Medulla oblongata (tissue), 1 donor: ENCODE measurements around the gene SLC27A2.
"Not testable (repeated sequence)": the region's sequence is repeated elsewhere in the genome, so short reads cannot be mapped to it uniquely, and the experiment has no call there.

ENCODE experiments used
- DNase-seq: peaks from one replicate; pipeline ENCODE4 v3.0.0-alpha.2; 2015; ENCODE audit errors: extremely low spot score

Gene SLC27A2

DNA sequence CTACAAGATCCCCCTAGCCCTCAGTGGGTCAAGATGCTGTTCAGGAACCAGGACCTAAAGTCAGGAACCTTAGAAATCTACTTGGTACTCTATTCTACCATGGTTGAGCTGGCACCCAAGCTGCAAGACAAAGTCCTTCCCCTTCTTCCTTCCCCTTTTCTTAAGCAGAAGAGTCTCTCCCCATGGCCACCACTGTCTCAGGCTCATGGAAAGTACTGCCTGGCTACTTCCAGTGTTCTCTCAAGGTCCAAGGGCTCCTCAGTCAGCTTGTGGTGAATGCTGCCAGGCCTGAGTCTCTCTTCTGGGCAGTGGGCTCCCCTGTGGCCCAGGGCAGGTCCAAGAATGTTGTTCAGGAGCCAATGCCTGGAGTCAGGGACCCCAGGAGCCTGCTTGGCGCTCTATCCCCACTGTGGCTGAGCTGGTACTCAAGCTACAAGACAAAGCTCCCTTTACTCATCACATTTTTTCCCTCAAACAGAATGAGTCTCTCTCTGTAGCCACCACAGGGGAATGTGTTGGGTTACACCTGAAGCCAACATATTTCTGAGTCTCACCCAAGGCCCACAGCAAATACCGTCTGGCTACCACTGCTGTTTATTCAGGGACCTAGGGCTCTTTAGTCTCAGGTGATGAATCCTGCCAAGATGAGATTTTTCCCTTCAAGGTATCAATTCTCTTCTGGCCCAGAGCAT lies 18.1 kb upstream of the SLC27A2 start:
- DNase-seq: no peak

DNA sequence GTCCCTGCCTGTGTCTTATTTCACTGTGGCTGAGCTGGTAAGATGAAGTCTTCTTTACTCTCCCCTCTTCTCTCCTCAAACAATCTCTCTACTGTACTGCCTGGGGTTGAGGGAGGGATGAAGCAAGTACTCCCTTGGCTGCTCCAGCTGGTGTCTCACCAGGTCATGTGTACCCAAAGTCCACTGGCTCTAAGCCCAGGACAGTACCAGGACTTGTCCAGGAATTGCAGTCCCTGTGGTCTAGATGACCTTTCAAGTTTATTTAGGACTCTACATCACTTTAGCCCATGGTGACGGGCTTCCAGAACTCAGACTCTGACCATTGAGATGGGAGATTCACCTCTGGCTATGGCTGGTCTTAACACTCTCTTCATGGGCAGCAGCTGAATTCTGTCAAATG lies 17.5 kb upstream of the SLC27A2 start:
- no peak for DNase-seq

DNA sequence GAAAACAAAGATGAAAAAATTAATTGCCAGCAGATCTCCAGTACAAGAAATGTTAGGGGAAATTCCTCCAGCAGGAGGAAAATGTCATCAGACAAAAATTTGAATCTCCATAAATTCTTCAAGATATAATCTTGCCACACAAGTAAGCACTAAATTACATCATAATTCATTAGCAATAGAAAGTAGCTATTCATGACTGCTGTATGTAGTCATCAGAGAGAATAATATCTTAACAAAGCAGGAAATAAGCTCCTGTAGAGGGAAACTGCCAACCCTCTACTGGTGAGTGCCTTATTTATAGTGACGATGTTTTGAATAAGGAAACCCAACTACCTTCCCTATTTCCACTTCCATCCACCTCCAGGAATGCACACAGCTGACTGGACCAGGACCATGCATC lies 15.8 kb upstream of the SLC27A2 start:
- no peak for DNase-seq

DNA sequence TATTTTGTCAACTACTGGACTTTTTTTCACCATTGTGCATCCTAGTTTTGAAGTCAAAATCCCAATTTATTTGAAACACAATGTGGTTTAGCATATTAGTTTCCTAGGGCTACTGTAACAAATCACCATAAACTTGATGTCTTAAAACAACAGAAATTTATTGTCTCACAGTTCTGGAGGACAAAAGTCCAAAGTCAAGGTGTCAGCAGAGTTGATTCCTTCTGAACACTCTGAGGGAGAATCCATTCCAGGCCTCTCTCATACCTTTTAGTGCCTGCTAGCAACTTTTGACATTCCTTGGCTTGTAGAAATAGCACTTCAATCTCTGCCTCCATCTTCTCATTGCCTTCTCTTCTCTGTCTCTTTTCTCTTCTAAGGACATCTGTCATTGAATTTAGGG lies 14.9 kb upstream of the SLC27A2 start:
- no peak for DNase-seq

DNA sequence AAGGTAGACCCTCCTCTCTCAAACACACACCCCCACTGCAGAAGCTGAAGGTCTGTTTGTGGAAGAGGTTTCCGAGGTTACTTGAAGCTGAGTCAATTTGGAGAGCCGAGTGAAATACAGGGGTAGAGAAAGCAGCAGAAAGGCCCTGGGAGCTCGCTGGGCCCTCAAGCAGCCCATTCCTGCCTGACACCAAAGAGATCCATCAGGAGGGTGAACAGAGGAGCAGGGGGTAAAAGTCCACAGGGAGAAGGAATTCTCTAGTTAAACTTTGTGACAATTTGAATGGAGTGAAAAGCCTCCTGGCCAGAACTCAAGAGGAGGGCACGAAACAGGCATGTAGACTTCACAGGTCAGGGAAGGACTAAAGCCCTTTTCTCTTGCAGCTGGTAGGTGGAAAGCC lies 13.6 kb upstream of the SLC27A2 start:
- DNase-seq: no peak

DNA sequence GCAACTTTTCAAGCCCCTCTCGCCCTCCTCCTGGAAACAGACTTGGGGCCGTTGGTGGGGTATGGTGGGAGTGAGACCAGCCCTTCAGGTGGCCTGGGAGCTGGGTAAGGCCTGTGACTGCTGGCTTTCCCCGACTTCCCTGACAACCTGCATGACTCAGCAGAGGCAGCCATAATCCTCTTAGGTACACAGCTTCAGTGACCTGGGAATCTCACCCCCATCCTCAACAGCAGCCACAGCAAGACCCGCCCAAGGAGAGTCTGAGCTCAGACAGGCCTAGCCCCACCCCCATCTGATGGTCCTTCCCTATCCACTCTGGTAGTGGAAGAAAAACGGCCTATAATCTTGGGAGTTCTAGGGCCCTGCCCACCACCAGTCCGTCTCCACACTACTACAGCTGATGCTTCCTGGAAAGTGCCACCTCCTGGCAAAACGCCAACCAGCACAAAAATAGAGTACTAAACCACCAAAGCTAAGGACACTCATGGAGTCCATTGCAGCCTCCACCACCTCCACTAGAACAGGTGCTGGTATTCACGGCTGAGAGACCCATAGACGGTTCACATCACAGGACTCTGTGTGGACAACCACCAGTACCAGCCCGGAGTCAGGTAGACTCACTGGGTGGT lies 13.1 kb upstream of the SLC27A2 start:
- no peak for DNase-seq

DNA sequence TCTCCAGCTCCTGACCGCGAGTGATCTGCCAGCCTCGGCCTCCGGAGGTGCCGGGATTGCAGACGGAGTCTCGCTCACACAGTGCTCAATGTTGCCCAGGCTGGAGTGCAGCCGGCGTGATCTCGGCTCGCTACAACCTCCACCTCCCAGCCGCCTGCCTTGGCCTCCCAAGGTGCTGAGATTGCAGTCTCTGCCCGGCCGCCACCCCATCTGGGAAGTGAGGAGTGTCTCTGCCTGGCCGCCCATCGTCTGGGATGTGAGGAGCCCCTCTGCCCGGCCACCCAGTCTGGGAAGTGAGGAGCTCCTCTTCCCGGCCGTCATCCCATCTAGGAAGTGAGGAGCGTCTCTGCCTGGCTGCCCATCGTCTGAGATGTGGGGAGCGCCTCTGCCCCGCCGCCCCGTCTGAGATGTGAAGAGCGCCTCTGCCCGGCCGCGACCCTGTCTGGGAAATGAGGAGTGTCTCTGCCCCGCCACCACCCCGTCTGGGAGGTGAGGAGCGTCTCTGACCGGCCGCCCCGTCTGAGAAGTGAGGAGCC lies 9.6 kb upstream of the SLC27A2 start:
- DNase-seq: not testable (repeated sequence)

DNA sequence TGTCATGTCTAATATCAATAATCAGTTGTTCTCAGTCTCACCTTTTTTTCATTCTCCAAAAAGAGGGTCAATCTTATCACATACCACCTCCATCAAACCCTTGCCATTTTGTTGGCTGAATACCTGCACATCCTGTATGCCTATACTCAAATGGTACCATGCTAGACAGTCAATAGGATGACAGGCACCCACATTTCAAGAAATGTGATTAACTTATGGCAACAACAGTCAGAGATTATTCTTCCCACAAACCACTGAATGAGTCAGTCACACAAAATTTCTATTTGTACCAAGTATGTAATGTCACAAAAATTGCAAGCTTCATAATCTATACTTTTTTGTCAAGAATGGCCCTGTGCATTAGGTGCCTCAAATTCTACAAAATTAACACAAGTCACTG lies 5.1 kb upstream of the SLC27A2 start:
- DNase-seq: no peak

DNA sequence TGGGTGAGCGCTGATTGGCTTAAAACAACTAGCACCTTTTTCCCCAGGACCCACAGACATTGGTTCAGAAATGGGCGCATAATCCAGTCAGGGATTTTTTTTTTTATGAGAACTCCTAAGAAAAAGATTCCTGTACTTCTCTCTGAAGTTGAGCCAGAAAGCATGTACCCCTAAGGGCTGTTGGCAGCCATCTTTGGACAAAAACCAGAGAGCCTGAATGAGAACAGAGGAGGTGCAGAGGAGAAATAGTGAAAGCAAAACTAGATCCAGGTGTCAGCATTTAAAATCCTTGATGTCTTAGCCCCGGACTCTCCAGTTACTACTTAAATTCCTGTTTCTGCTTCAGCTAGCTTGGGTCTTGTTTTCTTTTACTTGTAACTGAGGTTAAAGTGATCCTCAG lies 1.9 kb upstream of the SLC27A2 start:
- DNase-seq: no peak

DNA sequence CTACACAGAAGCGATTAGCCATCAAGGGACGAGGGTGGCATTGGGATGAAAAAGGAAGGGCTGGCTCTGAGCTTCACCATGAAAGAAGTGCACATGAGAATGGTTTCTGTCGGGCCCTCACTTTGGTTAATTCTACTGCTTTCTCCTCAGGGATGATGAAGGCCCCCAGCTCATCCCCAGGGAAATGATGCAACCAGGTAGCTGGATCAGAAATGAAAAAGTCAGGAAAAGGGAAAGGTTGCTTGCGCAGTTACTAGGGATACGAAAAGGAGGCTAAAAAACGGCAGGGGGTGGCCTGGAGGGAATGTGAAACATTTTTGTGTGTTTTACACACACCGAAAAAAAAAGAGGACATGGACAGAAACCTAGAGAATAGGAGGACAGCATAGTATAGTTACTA lies 1.4 kb upstream of the SLC27A2 start:
- DNase-seq: no peak

DNA sequence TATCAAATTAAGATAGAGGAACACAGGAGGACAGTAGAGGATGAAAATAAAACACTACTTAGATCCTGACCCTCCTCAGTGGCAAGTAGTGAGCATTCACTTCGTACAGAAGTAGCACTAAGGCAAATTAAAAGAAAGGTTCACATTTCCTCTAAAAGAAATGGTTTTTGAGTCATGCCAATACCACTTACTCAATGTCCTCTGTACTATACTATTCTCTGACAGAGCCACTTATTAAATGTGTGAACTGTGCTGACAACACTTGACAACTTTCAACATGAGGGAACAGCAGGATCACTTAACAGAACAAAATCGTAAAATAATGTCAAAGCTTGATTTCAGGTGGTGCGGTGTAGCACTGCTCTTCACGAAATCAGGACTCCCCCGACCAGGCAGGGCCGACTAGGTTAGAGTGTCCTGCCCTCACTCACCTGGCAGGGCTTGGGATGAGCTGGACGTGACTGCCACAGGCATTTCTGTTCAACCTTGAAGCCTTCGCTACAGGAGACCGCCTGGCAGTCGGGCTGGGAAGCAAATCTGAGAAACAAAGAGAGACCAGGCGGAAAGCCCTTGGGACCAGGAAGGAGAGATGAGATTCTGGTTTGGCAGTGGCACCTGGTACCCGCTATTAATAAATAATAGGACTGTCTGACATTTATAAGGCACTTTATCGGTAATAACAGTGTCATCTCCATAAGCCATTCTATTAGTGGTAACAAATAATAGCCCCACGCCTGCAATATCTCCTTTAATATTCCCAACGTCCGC lies 611 bp upstream of the SLC27A2 start:
- DNase-seq: no peak

DNA sequence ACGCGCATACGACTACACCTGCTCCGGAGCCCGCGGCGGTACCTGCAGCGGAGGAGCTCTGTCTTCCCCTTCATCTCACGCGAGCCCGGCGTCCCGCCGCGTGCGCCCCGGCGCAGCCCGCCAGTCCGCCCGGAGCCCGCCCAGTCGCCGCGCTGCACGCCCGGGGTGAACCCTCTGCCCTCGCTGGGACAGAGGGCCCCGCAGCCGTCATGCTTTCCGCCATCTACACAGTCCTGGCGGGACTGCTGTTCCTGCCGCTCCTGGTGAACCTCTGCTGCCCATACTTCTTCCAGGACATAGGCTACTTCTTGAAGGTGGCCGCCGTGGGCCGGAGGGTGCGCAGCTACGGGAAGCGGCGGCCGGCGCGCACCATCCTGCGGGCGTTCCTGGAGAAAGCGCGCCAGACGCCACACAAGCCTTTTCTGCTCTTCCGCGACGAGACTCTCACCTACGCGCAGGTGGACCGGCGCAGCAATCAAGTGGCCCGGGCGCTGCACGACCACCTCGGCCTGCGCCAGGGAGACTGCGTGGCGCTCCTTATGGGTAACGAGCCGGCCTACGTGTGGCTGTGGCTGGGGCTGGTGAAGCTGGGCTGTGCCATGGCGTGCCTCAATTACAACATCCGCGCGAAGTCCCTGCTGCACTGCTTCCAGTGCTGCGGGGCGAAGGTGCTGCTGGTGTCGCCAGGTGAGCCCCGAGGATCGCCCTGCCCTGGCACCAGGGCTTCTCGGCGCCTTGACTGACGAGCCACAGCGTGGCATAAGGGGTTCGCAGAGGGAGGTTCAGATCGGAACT lies 420 bp downstream of the SLC27A2 start:
- DNase-seq: no peak

DNA sequence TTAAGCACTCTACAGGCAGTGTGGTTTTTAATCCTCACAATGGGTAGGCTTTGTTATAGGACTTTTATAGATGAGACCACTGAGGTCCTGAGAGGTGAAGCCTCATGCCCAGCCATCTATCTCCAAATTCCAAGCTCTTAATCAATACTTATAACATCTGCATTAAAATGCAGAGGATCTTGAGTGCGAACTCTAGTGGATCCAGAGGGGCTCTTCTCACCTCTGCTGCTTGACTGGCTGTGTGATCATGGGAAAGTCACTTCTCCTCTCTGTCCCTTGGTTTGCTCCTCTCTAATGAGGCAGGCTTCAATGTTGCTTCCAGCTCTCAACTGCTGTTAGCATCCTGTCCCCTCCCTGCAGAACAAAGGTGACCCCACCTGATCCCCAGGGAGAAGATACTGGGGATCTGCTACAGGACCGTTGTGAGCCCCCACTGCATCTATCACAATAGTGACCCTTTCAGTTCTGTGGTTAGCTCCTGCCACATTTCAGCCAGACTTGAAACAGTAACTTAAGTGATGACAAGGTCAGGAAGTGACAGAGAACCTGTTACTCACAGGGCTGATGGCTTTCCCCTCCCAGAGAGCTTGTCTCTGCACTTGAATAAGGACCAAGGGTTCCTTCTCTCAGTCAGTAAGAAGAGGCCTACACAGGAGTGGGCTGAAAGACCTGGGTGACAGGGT lies 1.3 kb downstream of the SLC27A2 start:
- no peak for DNase-seq

DNA sequence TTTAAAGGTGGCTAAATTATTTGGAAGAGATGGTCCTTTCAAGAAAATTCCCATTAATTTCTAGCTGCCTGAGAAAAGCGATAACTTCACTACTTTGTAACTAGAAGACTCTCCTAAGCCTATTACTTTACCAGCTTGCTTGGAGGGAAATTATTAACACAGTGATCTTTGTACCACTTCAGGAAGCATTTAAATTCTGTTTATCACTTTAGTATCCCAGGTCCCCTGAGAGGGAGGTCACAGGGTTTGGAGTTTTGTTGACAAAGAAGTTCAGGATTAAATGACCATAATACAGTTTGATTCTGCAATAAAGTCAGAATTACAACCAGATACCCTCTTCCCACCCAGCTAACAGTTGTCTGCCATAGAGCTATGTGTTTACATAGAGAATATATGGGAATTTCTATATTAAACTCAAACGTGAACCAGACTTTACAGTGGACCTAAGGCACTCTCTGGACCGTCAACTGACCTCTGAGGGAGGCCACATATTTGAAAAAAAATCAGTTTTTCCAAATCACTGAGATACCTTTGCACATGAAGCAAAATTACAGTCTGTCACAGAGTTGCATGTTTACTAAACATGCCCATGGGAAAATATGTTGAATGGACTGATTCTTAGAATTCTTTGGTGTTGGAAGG lies 3.0 kb downstream of the SLC27A2 start:
- no peak for DNase-seq

DNA sequence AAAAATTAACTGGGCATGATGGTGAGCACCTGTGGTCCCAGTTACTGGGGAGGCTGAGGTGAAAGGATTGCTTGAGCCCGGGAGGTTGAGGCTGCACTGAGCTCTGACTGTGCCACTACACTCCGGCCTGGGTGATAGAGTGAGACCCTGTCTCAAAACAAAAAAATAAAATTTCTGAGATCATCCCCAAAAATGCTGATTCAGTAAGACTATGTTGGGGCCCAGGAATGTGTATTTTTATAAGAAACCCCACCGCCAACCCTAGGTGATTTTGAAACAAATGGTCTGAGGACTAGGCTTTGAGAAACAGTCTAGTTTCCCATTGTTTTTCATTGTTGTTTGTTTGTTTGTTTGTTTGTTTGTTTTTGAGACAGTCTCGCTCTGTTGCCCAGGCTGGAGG lies 4.1 kb downstream of the SLC27A2 start:
- DNase-seq: no peak

DNA sequence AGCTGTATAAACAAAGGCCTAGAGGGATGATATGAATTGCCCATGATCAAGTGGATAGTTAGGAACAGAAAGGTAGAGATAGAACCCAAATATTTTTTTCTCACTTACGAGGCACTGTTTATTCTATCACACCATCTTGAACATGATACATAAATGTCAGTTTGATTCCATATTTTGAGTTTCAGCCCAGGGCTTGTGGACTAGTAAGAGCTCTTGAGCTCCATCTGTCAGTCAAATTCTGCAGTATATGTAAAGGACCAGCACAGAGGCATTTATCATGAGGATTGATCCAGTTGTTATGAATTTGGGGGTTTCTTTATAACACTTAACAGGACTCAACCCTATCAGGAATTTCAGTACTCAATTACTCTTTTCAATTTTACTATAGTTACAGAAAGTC lies 4.8 kb downstream of the SLC27A2 start:
- DNase-seq: no peak

DNA sequence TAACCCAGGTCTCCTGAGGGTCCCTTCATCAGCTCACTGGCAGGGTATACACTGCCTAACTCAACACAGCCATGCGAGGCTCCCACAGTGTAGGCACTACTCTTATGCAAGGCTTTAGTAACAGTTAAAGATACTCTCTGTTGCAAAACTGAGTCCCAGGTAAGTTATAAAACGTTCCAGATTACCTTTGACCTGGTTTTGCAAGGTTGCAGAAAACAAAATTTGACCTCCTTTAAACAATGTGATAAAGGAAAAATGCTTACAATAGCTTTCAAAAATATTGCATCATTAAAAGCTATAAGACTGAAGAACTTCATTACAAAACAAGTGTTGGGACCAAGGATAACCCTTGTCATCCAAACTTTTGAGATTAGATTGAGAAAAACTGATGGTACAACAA lies 5.5 kb downstream of the SLC27A2 start:
- DNase-seq: no peak

DNA sequence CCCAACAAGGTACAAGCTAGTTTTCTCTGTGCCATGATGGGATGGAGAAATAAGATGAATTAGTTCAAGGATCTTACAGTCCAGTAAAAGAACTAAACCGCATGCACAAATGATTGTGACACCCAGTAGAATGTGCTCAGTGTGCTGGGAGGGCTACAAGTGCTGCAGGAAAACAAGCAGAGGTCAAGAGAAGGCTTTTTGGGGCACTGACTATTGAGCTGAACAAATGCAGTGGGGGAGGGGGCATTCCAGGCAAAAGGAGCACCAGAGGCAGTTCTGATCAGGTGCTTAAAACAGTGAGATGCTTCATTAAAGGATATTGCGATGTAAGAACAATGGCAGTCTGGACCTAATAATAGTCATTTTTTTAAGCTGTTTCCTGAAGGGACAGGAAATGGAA lies 6.0 kb downstream of the SLC27A2 start:
- DNase-seq: no peak

DNA sequence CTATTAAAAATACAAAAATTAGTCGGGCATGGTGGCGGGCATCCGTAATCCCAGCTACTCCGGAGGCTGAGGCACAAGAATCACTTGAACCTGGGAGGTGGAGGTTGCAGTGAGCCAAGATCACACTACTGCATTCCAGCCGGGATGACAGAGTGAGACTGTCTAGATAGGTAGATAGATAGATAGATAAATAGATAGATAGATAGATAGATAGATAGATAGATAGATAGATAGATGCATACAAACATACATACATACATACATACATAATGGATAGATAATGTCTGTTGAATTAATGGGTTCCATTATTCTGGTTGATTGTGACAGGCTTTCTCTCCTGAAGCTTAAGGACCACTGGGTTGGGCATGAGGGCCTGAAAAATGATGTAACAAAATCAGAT lies 6.8 kb downstream of the SLC27A2 start:
- not testable (repeated sequence) for DNase-seq

DNA sequence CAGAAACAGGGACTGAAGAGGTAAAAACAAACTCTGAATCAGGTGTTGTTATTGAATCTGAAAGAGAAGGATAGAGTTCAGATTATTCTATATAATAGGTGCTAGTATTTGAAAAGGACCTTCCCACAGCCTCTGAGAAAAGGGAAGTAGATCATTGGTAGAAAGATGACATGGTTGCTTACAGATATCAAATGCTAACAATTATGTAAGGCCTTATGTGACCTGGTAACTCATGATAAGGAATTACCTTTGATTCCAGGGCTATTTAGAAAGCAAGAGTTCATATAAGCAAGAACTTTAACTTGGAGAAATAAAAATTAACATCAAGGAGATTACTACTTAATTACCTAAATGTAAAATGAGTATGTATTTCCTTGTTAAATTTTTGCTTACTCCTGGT lies 7.6 kb downstream of the SLC27A2 start:
- no peak for DNase-seq

DNA sequence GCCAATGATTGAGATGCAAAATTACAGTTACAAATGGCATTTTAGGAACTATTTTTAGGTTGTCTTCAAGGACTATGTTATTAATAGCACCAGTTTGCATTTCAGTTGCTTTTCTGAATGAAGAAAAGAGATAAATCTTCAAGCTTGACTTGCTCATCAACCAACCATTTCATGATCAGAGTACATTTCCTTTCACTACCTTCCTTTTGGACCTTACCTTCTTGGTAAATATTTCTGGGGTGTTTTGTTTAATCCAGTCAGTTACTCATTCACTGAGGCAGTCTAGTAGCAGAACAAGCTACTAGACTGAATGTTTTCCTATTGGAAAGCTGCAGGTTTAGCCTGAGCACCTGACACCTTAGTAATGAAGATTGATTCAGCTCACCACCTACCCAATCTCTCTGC lies 8.2 kb downstream of the SLC27A2 start:
- DNase-seq: no peak
